Measurements from ENCODE around the gene DUSP10.

- TF ChIP-seq CTCF (IDR thresholded peaks at IDR 0.05) (no peak), POLR2A (IDR thresholded peaks at IDR 0.05) (no peak)
Measured at GRCh38 chr1:221699577-221699976, 42.3 kb downstream of the DUSP10 start.

Measured in body of pancreas (tissue), 4 donors.